K562 (cell line): ENCODE results near the gene PLSCR3. TPM values are rescaled to one million over a fixed set of nuclear protein-coding genes. Genes with fewer than 3 reads are reported as not detected.

ENCODE experiments used
- ATAC-seq: fragments of 200-7000 bp; cut with Tn5 transposase; 3 replicates; pipeline ENCODE4 v1.9.1; 2020; ENCODE audit warnings: moderate library complexity
- BruUV-seq: library from RNA; stranded (reverse); fragments of 400-500 nt; replicated peaks from 2 replicates; lab custom pipeline; 2021; lab: Mats Ljungman, UMichigan
- CTCF ChIA-PET: fragments of 300-600 bp; formaldehyde crosslinking; extraction: SDS; loops from one replicate; lab custom pipeline; 2021; ENCODE audit warnings: low intra/inter-chr PET ratio; lab: Yijun Ruan, JAX
- POLR2A ChIA-PET: fragments of 300-600, 350-650 bp; sonication (Branson Sonifier 250); formaldehyde crosslinking; extraction: SDS; loops from one replicate; lab custom pipeline; 2021; ENCODE audit warnings: antibody characterized with exemption, inconsistent platforms; lab: Yijun Ruan, JAX
- DNase-seq, 4 experiments: peaks; one replicate each; pipeline versions ENCODE4 v3.0.0 to v3.0.0-alpha.2; 2011 to 2018; ENCODE audit warnings: low spot score in 3 of 4, mixed read lengths in 3 of 4; ENCODE audit errors: extremely low read depth in 1 of 4
- FAIRE-seq: peaks from 2 replicates; lab custom pipeline; 2011; peaks lifted over from hg19 to GRCh38; lab: Jason Lieb, UNC
- H2AFZ ChIP-seq: 2 replicates; pipeline ENCODE4 v1.6.0; 2011; ENCODE audit warnings: low read depth, low read length, control low read depth, inconsistent platforms
- H3K27ac ChIP-seq: fragments of 200-600 bp; 3 replicates; pipeline ENCODE4 v1.8.0; 2011; ENCODE audit warnings: low read depth, mild to moderate bottlenecking, control low read depth, inconsistent platforms, low read length, moderate library complexity, mixed read lengths; ENCODE audit errors: extremely low read depth
- H3K27me3 ChIP-seq, 2 experiments: fragments of 300-600 bp in 1 of 2; 2 replicates in 1 of 2; 3 replicates in 1 of 2; pipeline versions ENCODE4 v1.6.0 to v1.8.0; 2011; ENCODE audit warnings: inconsistent platforms in 2 of 2, low read length in 2 of 2, mild to moderate bottlenecking in 1 of 2, mixed read lengths in 1 of 2, moderate library complexity in 1 of 2; ENCODE audit not compliant: control insufficient read depth in 2 of 2, insufficient read depth in 2 of 2
- H3K36me3 ChIP-seq: fragments of 300-600 bp; 3 replicates; pipeline ENCODE4 v1.8.0; 2011; ENCODE audit warnings: mild to moderate bottlenecking, low read length, inconsistent platforms; ENCODE audit not compliant: control insufficient read depth, insufficient read depth
- H3K4me1 ChIP-seq, 2 experiments: fragments of 200-600 bp in 1 of 2; replicated peaks in 1 of 2; 2 replicates in 1 of 2; 3 replicates in 1 of 2; pipeline versions ENCODE4 v1.5.1 to v1.8.0; 2011; ENCODE audit warnings: inconsistent platforms in 2 of 2, low read length in 2 of 2, mild to moderate bottlenecking in 1 of 2, mixed read lengths in 1 of 2, moderate library complexity in 1 of 2; ENCODE audit not compliant: control insufficient read depth in 2 of 2, insufficient read depth in 2 of 2
- H3K4me2 ChIP-seq: 2 replicates; pipeline ENCODE4 v1.6.1; 2011; ENCODE audit warnings: low read length, control low read depth, inconsistent platforms, mixed read lengths; ENCODE audit not compliant: insufficient read depth
- H3K4me3 ChIP-seq: fragments of 200-600 bp; sonication (generic), shearing (Covaris generic); 2 replicates; pipeline ENCODE4 v1.5.1; 2016; ENCODE audit warnings: control low read depth, inconsistent platforms
- H3K79me2 ChIP-seq: fragments of 200-600 bp; 3 replicates; pipeline ENCODE4 v1.8.0; 2011; ENCODE audit warnings: low read length, inconsistent platforms; ENCODE audit not compliant: control insufficient read depth, insufficient read depth
- H3K9ac ChIP-seq, 2 experiments: 2 replicates each; pipeline versions ENCODE4 v1.6.0 to v1.6.1; 2011; ENCODE audit warnings: low read depth in 2 of 2, low read length in 2 of 2, control low read depth in 1 of 2, inconsistent platforms in 1 of 2, mild to moderate bottlenecking in 1 of 2, mixed read lengths in 1 of 2; ENCODE audit not compliant: insufficient read depth in 1 of 2
- H3K9me1 ChIP-seq: one replicate; pipeline ENCODE4 v1.6.0; 2011; ENCODE audit warnings: inconsistent platforms, mild to moderate bottlenecking, low read length, moderate library complexity; ENCODE audit not compliant: control insufficient read depth, insufficient read depth
- H3K9me3 ChIP-seq: replicated peaks from 2 replicates; pipeline ENCODE4 v1.5.1; 2011; ENCODE audit warnings: low read depth, low read length, inconsistent platforms; ENCODE audit not compliant: control insufficient read depth, insufficient read depth
- H4K20me1 ChIP-seq: replicated peaks from 2 replicates; pipeline ENCODE4 v1.6.1; 2011; ENCODE audit warnings: low read length, inconsistent platforms, mixed read lengths; ENCODE audit not compliant: control insufficient read depth, insufficient read depth
- BRF1 ChIP-seq: IDR thresholded peaks from 3 replicates; pipeline ENCODE4 v1.6.1; 2011; ENCODE audit warnings: borderline replicate concordance, mild to moderate bottlenecking; ENCODE audit not compliant: insufficient read length; ENCODE audit errors: extremely low read depth
- ESRRA ChIP-seq: fragments of 450-650 bp; IDR thresholded peaks from 2 replicates; pipeline ENCODE4 v1.6.1; 2014; ENCODE audit warnings: low read depth, mild to moderate bottlenecking, moderate library complexity, borderline replicate concordance
- HCFC1 ChIP-seq: IDR thresholded peaks from 2 replicates; pipeline ENCODE4 v1.6.1; 2012; ENCODE audit warnings: low read depth, low read length, improper control_type of control experiment
- HNRNPH1 ChIP-seq: fragments of 200-400 bp; formaldehyde crosslinking; optimal IDR thresholded peaks from 2 replicates; pipeline ENCODE3; 2017; ENCODE audit warnings: low read depth, mild to moderate bottlenecking, low read length, moderate library complexity
- LCOR ChIP-seq: sonication (generic); formaldehyde crosslinking; IDR thresholded peaks from 2 replicates; pipeline ENCODE4 v1.8.0; 2022; ENCODE audit warnings: mild to moderate bottlenecking, missing genetic modification reagents
- MAFF ChIP-seq: IDR thresholded peaks from 2 replicates; pipeline ENCODE4 v1.6.1; 2012; ENCODE audit warnings: low read length, improper control_type of control experiment
- NFRKB ChIP-seq: fragments of 450-650 bp; IDR thresholded peaks from 2 replicates; pipeline ENCODE4 v1.6.1; 2016; ENCODE audit warnings: low read depth
- NR2F6 ChIP-seq: fragments of 450-650 bp; formaldehyde crosslinking; IDR thresholded peaks from 2 replicates; pipeline ENCODE4 v1.4.0; 2020; ENCODE audit warnings: mild to moderate bottlenecking
- NUFIP1 ChIP-seq: fragments of 450-650 bp; IDR thresholded peaks from 2 replicates; pipeline ENCODE4 v1.6.1; 2018; ENCODE audit not compliant: partially characterized antibody
- SPI1 ChIP-seq: IDR thresholded peaks from 2 replicates; pipeline ENCODE4 v1.6.1; 2011; ENCODE audit warnings: low read depth, low read length, control low read depth, borderline replicate concordance
- ZNF280B ChIP-seq: fragments of 250-450 bp; sonication (Bioruptor Pico); IDR thresholded peaks from 2 replicates; pipeline ENCODE4 v1.5.1; 2021; ENCODE audit warnings: mild to moderate bottlenecking
- ZNF695 ChIP-seq: fragments of 450-650 bp; formaldehyde crosslinking; IDR thresholded peaks from 2 replicates; pipeline ENCODE4 v1.4.0; 2020; ENCODE audit warnings: mild to moderate bottlenecking, moderate library complexity
- ZZZ3 ChIP-seq: fragments of 450-650 bp; IDR thresholded peaks from 2 replicates; pipeline ENCODE4 v1.6.1; 2016; ENCODE audit warnings: antibody characterized with exemption, mild to moderate bottlenecking, moderate library complexity
- WGBS: fragments of 100-300 bp; shearing (Covaris generic); methylation state at CpG from one replicate; pipeline ENCODE4 v1.1.6; 2016; ENCODE audit warnings: low coverage, mixed read lengths; ENCODE audit not compliant: insufficient coverage; ENCODE audit errors: missing lambda C conversion rate; 5-methylcytosine and 5-hydroxymethylcytosine counted together
- in situ Hi-C: fragments of 300-500 bp; cut with MboI; formaldehyde crosslinking; loops from 4 replicates; pipeline ENCODE4 v1.15.0; 2018; ENCODE audit warnings: inconsistent platforms, mixed read lengths
- intact Hi-C: fragments of 100-400 bp; cut with micrococcal nuclease; formaldehyde crosslinking; loops from 2 replicates; pipeline ENCODE4 v1.14.2; 2022
- polyA plus RNA-seq, 8 experiments: library from polyadenylated mRNA; depleted of rRNA in 4 of 8; stranded (reverse) in 5 of 8; unstranded in 3 of 8; fragments of >200 nt; fragmentation: Nextera tagmentation in 2 of 8; fragmentation: Illumina TruSeq in 1 of 8; extraction: Ambion mirVana in 2 of 8; extraction: Trizol in 1 of 8; gene quantifications; 2 replicates each; pipeline versions ENCODE4 v1.2.1 to v1.2.3, GENCODE V29; 2011 to 2014; ENCODE audit warnings: inconsistent platforms in 1 of 8, missing spikeins in 1 of 8
- total RNA-seq, 7 experiments: library from RNA; depleted of rRNA in 6 of 7; stranded (reverse); fragments of >200 nt in 6 of 7; fragmentation: Illumina TruSeq in 2 of 7; extraction: Trizol in 2 of 7; gene quantifications; 2 replicates each; pipeline versions ENCODE4 v1.2.1 to v1.2.3, GENCODE V29; 2011 to 2021; ENCODE audit warnings: low replicate concordance in 1 of 7
- TF ChIP-seq, protein P1 (sequence below), 2 experiments: fragments of 450-650 bp; IDR thresholded peaks; 2 replicates each; pipeline ENCODE4 v1.6.1; 2018; ENCODE audit warnings: mild to moderate bottlenecking in 2 of 2, low read depth in 1 of 2; ENCODE audit not compliant: partially characterized antibody in 2 of 2
- TF ChIP-seq, protein P2 (sequence below): sonication (generic); formaldehyde crosslinking; IDR thresholded peaks from 2 replicates; pipeline ENCODE4 v1.5.0; 2020; ENCODE audit warnings: missing genetic modification reagents

Gene PLSCR3
- total and polyA plus RNA-seq, 9 of the 15 experiments (the other 6 are each of a cell fraction or from before 2014, with no cell fraction given), result 3.2 to 16.8 (median 4.5) TPM

- in situ Hi-C loops, result no loop called here
- CTCF ChIA-PET, result no interaction called here
- no peak for DNase-seq
- intact Hi-C loops, result no loop called here
- Histone ChIP-seq H3K79me2 (no peaks in the 10 kb centered on the region), H3K4me1 (peaks cover 0 to 14% of the 10 kb centered on the region in 2 experiments; a peak in 2 of 5 replicates), H3K9me1 (no peaks in the 10 kb centered on the region), H3K27ac (no peak overlapping the region), H2AFZ (no peak overlapping the region), H3K9ac (no peak overlapping the region; a peak in 1 of 4 replicates), H3K27me3 (no peaks in the 10 kb centered on the region), H3K9me3 (no peaks in the 10 kb centered on the region), H3K4me3 (no peak overlapping the region), H4K20me1 (no peaks in the 10 kb centered on the region), H3K36me3 (no peaks in the 10 kb centered on the region), H3K4me2 (no peak overlapping the region)
- no TSS peak for BruUV-seq
- FAIRE-seq, result no peak
- no peak for ATAC-seq
- POLR2A ChIA-PET, result no interaction called here
- WGBS, result 64% methylated on average over 23 of the region's 29 CpGs
- TF ChIP-seq SPI1 (no peak), HCFC1 (no peak), LCOR (CRISPR knock-in tag) (no peak), NR2F6 (CRISPR knock-in tag) (no peak), NFRKB (no peak), HNRNPH1 (no peak), ZNF695 (no peak), ZNF280B (CRISPR knock-in tag) (no peak), ESRRA (no peak), MAFF (no peak), BRF1 (no peak), ZZZ3 (no peak), NUFIP1 (no peak)
- TF ChIP-seq, protein P1, sequence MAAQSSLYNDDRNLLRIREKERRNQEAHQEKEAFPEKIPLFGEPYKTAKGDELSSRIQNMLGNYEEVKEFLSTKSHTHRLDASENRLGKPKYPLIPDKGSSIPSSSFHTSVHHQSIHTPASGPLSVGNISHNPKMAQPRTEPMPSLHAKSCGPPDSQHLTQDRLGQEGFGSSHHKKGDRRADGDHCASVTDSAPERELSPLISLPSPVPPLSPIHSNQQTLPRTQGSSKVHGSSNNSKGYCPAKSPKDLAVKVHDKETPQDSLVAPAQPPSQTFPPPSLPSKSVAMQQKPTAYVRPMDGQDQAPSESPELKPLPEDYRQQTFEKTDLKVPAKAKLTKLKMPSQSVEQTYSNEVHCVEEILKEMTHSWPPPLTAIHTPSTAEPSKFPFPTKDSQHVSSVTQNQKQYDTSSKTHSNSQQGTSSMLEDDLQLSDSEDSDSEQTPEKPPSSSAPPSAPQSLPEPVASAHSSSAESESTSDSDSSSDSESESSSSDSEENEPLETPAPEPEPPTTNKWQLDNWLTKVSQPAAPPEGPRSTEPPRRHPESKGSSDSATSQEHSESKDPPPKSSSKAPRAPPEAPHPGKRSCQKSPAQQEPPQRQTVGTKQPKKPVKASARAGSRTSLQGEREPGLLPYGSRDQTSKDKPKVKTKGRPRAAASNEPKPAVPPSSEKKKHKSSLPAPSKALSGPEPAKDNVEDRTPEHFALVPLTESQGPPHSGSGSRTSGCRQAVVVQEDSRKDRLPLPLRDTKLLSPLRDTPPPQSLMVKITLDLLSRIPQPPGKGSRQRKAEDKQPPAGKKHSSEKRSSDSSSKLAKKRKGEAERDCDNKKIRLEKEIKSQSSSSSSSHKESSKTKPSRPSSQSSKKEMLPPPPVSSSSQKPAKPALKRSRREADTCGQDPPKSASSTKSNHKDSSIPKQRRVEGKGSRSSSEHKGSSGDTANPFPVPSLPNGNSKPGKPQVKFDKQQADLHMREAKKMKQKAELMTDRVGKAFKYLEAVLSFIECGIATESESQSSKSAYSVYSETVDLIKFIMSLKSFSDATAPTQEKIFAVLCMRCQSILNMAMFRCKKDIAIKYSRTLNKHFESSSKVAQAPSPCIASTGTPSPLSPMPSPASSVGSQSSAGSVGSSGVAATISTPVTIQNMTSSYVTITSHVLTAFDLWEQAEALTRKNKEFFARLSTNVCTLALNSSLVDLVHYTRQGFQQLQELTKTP (IDR thresholded peaks at IDR 0.05; ENCODE audit: low read depth in 1 of 2, partially characterized antibody in 2 of 2), result no peak
- TF ChIP-seq, protein P2, sequence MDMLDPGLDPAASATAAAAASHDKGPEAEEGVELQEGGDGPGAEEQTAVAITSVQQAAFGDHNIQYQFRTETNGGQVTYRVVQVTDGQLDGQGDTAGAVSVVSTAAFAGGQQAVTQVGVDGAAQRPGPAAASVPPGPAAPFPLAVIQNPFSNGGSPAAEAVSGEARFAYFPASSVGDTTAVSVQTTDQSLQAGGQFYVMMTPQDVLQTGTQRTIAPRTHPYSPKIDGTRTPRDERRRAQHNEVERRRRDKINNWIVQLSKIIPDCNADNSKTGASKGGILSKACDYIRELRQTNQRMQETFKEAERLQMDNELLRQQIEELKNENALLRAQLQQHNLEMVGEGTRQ (CRISPR knock-in tag), result no peak
Measured at GRCh38 chr17:7426896-7427489, 32.7 kb upstream of the PLSCR3 start.
